ENCODE results near the gene VRK3.
A peak's percentile ranks its signal among the peaks of the same experiment; 100 is the strongest.
"Not testable (repeated sequence)": the region's sequence is repeated elsewhere in the genome, so short reads cannot be mapped to it uniquely, and the experiment has no call there.

Gene VRK3

GRCh38 chr19:49987159-49987698 lies 37.9 kb downstream of the VRK3 start:
- no peak for DNase-seq

DNA sequence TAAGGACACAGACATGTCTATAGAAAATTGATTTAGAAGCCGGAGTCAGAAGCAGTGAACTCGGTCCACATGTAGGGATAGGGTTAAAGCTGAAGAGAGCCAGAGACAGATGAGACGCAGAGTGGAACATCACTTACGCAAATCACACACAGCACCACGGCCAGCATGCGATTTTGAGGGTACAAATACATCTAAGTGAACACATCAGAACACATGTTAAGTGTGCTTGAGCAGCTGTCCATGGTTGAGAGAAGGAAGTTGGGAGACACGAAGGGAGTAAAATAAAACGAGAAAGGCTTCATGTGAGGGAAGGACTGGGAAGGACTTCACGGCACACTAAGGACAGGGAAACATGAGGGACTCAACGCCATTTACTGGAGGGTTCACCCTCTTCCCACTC lies 38.8 kb downstream of the VRK3 start:
- no peak for DNase-seq

GRCh38 chr19:49985871-49986270 lies 39.3 kb downstream of the VRK3 start:
- DNase-seq = no peak

DNA sequence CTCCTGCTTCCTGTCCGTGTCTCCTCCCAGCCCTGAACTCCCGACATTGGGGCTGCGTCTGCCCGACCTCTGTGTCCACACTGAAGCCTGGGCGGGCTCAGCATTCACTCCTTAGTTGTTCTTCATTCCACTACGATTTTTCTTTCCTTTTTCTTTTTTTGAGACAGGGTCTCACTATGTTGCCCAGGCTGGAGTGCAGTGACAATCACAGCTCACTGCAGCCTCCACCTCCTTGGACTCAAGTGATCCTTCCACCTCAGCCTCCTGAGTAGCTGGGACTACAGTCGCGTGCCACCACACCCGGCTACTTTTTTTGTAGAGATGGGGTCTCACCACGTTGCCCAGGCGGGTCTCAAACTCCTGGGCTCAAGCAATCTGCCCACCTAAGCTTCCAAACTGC lies 40.7 kb downstream of the VRK3 start:
- no peak for DNase-seq

DNA sequence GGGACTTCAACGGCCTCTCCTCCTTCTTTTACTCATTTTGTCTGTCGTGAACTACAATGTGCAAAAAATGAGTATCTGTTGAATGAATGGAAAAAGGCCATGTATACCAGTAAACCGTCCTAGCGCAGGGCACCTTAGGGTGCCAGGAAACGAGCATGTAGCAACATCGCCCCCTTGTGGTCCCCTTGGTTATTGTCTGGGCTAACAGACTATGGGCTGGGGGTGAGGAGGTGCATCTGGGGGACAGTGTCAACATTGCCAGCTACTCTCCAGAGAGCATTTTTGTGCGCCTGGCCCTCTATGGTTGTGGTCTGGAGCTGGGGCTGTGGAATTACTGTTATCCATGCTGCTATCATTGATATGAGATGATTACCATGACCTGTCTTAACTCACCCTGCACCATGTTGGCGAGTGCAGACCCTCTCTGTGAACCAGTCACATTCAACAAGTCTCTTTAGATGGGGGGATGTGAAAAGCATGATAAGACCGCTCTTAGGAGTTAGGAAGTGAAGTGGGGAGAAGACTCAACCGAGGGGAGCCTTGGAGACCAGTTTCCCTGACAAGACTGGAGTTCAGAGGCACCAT lies 41.4 kb downstream of the VRK3 start:
- DNase-seq = peak; percentile 70

GRCh38 chr19:49981603-49982593 lies 43.3 kb downstream of the VRK3 start:
- no peak for DNase-seq

GRCh38 chr19:49978324-49978723 lies 46.8 kb downstream of the VRK3 start:
- no peak for DNase-seq

DNA sequence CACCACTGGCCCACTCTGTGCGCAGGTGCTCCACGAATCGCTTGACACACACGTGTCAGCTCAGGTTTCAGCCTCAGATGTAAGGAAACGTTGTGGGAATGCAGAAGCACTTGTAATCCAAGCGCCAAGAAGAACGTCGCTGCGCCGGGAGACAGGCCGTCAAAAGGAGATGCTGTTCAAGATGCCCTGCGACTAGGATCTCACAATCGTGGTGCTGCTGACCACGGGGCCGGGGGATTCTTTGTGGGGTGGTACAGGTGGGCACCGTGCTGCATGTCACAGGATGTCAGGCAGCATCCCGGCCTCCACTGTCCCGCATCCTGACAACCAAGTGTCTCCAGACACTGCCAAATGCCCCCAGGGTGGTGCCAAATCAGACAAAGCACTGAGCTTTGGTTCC lies 47.3 kb downstream of the VRK3 start:
- DNase-seq = peak; percentile 11

DNA sequence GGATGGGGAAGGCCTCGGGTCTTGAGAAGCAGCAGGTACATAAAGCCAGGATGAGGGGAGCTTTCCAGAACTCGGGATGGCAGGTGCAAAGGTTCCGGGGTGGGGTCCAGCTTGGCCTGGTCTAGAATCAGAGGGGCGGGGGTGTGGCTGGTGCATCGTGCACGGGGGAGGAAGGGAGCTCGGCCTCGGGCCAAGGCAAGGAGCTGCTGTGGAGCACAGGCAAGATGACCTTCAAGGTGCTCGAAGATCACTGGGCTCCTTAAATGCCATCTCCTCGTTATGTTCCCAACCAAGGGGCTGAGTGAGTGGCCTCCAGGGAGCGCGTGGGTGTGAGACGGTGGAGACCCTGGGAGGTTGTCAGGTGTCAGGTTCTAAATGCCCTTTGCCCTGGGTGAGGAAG lies 48.1 kb downstream of the VRK3 start:
- no peak for DNase-seq

- DNase-seq = no peak
Measured at GRCh38 chr19:49976496-49976895, 48.7 kb downstream of the VRK3 start.

GRCh38 chr19:49975051-49975450 lies 50.1 kb downstream of the VRK3 start:
- DNase-seq = no peak

- no peak for DNase-seq
Measured at GRCh38 chr19:49973987-49974386, 51.2 kb downstream of the VRK3 start.

GRCh38 chr19:49972841-49973240 lies 52.3 kb downstream of the VRK3 start:
- no peak for DNase-seq

DNA sequence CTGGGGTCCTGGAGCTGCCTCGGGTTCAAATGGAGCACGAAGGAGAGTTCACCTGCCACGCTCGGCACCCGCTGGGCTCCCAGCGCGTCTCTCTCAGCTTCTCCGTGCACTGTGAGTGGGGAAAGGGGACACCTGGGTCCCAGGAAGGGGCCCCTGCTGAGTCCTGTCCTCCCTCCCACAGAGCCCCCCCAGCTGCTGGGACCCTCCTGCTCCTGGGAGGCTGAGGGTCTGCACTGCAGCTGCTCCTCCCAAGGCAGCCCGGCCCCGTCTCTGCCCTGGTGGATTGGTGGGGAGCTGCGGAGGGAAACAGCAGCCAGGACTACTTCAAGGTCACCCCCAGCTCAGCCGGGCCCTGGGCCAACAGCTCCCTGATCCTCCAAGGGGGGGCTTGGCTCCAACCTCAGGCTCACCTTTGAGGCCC lies 53.2 kb downstream of the VRK3 start:
- no peak for DNase-seq

DNA sequence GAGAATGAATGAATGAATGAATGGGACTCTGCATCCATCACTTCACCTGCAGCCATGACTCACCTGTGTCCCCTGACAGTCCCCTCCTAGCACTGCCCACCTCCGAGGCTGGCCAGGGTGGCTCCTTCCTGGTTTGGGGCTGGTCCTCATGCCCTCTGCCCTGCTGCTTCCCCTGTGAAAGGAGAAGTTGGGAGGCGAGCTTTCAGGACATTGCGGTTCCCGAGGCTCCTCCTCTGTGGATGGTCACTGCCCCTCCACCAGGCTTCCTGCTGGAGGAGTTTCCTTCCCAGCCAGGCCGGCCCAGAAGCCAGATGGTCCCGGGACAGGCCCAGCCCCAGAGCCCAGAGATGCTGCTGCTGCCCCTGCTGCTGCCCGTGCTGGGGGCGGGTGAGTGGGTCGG lies 55.8 kb downstream of the VRK3 start:
- DNase-seq = not testable (repeated sequence)

GRCh38 chr19:49968279-49968922 lies 56.8 kb downstream of the VRK3 start:
- no peak for DNase-seq

DNA sequence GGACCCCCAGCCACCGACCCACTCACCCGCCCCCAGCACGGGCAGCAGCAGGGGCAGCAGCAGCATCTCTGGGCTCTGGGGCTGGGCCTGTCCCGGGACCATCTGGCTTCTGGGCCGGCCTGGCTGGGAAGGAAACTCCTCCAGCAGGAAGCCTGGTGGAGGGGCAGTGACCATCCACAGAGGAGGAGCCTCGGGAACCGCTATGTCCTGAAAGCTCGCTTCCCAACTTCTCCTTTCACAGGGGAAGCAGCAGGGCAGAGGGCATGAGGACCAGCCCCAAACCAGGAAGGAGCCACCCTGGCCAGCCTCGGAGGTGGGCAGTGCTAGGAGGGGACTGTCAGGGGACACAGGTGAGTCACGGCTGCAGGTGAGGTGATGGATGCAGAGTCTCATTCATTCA lies 64.2 kb downstream of the VRK3 start, which contains the start of gene SIGLEC11:
SIGLEC11 (minus strand) TSS at position 193 of the 400 bp plus-strand sequence; CDS start at position 102, 91 bp downstream.
- DNase-seq = not testable (repeated sequence)

DNA sequence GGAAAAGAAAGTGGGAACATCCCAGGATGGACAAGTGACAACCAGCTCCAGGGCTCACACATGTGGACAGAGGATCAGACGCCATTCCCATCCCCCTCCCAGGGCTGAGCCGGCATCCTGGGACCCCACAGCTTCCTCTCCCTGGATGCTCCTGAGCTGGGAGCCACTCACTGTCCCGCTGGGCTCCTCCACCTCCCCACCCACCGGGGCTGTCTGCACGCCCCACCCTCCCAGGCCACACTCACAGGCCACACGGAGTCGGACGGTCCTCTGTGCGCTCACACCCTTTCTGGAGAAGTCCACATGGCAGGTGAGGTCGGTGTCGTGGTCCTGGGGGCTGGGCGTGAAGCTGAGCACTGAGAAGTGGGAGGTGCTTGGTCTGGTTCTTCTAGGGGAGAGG lies 65.3 kb downstream of the VRK3 start:
- DNase-seq = not testable (repeated sequence)

DNA sequence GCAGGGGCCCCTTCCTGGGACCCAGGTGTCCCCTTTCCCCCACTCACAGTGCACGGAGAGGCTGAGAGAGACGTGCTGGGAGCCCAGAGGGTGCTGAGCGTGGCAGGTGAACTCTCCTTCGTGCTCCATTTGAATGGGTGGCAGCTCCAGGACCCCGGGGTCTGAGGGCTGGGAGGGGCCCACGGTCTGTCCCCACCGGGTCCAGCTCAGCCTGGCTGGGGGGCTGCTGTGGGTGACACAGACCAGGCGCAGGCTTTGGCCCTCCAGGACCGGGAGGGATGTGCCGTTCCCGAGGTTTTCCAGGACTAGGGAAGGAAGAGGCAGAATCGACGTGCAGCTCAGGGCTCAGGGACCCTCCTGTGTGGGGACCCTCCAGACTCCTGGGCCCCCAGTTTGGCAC lies 66.6 kb downstream of the VRK3 start:
- not testable (repeated sequence) for DNase-seq

- DNase-seq = not testable (repeated sequence)
Measured at GRCh38 chr19:49958144-49958543, 67.0 kb downstream of the VRK3 start.

GRCh38 chr19:49957262-49957915 lies 67.8 kb downstream of the VRK3 start:
- no peak for DNase-seq

GRCh38 chr19:49956115-49956495 lies 69.1 kb downstream of the VRK3 start:
- no peak for DNase-seq

DNA sequence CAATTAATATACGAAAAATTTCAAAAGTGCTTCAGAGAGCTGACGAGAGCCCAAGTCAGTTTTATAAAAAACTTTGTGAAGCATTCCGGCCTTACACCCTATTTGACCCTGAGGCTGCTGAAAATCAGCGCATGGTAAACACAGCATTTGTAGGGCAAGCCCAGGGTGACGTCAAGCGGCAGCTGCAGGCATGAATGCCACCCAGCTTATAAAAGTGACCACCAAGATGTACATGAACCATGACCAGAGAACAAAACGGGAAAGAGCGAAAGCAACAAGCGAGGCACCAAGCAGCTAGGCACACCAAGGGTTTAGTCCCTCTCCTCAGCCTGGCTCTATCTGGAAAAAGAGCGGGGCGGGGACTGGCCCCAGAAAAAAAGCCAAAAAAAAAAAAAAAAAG lies 70.2 kb downstream of the VRK3 start:
- DNase-seq = no peak

Data from NCI-H2107 (cell line).